Measurements from ENCODE around the gene PILRB. TPM values are rescaled to one million over a fixed set of nuclear protein-coding genes. Genes with fewer than 3 reads are reported as not detected.

Gene PILRB
- total and polyA plus RNA-seq, 2 experiments from 2014 or later, result 10.7 to 10.8 TPM

- DNase-seq, result no peak
- H3K4me1 ChIP-seq (ENCODE audit: insufficient read depth), result no peaks in the 10 kb centered on the region
- TF ChIP-seq EZH2 (IDR thresholded peaks at IDR 0.05; ENCODE audit: insufficient read depth, poor library complexity, severe bottlenecking), result no peak
- no peak for TF ChIP-seq EZH2phosphoT487 (IDR thresholded peaks at IDR 0.05; ENCODE audit: insufficient read depth, low read depth)
- no peaks in the 10 kb centered on the region for H3K36me3 ChIP-seq (ENCODE audit: low read depth)
- H2AFZ ChIP-seq, result no peak overlapping the region
- H3K9me2 ChIP-seq (ENCODE audit: insufficient read depth), result no peaks in the 10 kb centered on the region
- no peaks in the 10 kb centered on the region for H3K79me2 ChIP-seq (ENCODE audit: insufficient read depth)
- H4K20me1 ChIP-seq (ENCODE audit: insufficient read depth), result no peaks in the 10 kb centered on the region
- no peak overlapping the region for H3K27ac ChIP-seq
- in situ Hi-C loops (cut with MboI), result no loop called here
- H3K4me2 ChIP-seq (ENCODE audit: unreplicated experiment), result no peak overlapping the region
- no peaks in the 10 kb centered on the region for H3K9me3 ChIP-seq (ENCODE audit: low read depth)
- no peak overlapping the region for H3K4me3 ChIP-seq
- H3K9ac ChIP-seq, result no peak overlapping the region
- H3F3A ChIP-seq (ENCODE audit: insufficient read depth), result no peaks in the 10 kb centered on the region
- 43 to 74% methylated on average over 8 to 13 of the region's 13 CpGs for WGBS, 2 experiments (ENCODE audit: low coverage in 1 of 2, low lambda C conversion rate in 2 of 2, missing lambda C conversion rate in 2 of 2)
- peaks cover 9% of the 10 kb centered on the region; the same call in 1 of the 2 replicates for H3K27me3 ChIP-seq (replicated peaks; ENCODE audit: insufficient read depth)
These were observed 39.6 kb downstream of the PILRB start for GRCh38 chr7:100397315-100398081.

- Histone ChIP-seq H3K9ac (no peak overlapping the region), H3K36me3 (ENCODE audit: low read depth) (no peaks in the 10 kb centered on the region), H4K20me1 (ENCODE audit: insufficient read depth) (no peaks in the 10 kb centered on the region), H3K4me1 (ENCODE audit: insufficient read depth) (no peaks in the 10 kb centered on the region), H3K9me3 (ENCODE audit: low read depth) (no peaks in the 10 kb centered on the region), H3K79me2 (ENCODE audit: insufficient read depth) (no peaks in the 10 kb centered on the region), H2AFZ (no peak overlapping the region), H3F3A (ENCODE audit: insufficient read depth) (no peaks in the 10 kb centered on the region), H3K4me3 (no peak overlapping the region), H3K9me2 (ENCODE audit: insufficient read depth) (no peaks in the 10 kb centered on the region), H3K4me2 (ENCODE audit: unreplicated experiment) (no peak overlapping the region), H3K27ac (no peak overlapping the region), H3K27me3 (replicated peaks; ENCODE audit: insufficient read depth) (peaks cover 9% of the 10 kb centered on the region; the same call in 1 of the 2 replicates)
- 55 to 56% methylated on average over 2 of the region's 2 CpGs for WGBS, 2 experiments (ENCODE audit: low coverage in 1 of 2, low lambda C conversion rate in 2 of 2, missing lambda C conversion rate in 2 of 2)
- TF ChIP-seq EZH2phosphoT487 (IDR thresholded peaks at IDR 0.05; ENCODE audit: insufficient read depth, low read depth) (no peak), EZH2 (IDR thresholded peaks at IDR 0.05; ENCODE audit: insufficient read depth, poor library complexity, severe bottlenecking) (no peak)
- no peak for DNase-seq
- in situ Hi-C loops (cut with MboI), result no loop called here
These were observed 40.3 kb downstream of the PILRB start for GRCh38 chr7:100398239-100398638.

- Histone ChIP-seq H2AFZ (no peak overlapping the region), H3K9ac (no peak overlapping the region), H3K4me1 (ENCODE audit: insufficient read depth) (no peaks in the 10 kb centered on the region), H3K27ac (no peak overlapping the region), H3K9me3 (ENCODE audit: low read depth) (no peaks in the 10 kb centered on the region), H3K79me2 (ENCODE audit: insufficient read depth) (no peaks in the 10 kb centered on the region), H3F3A (ENCODE audit: insufficient read depth) (no peaks in the 10 kb centered on the region), H3K27me3 (replicated peaks; ENCODE audit: insufficient read depth) (peaks cover 9% of the 10 kb centered on the region; the same call in 1 of the 2 replicates), H3K9me2 (ENCODE audit: insufficient read depth) (no peaks in the 10 kb centered on the region), H3K36me3 (ENCODE audit: low read depth) (no peaks in the 10 kb centered on the region), H3K4me2 (ENCODE audit: unreplicated experiment) (no peak overlapping the region), H4K20me1 (ENCODE audit: insufficient read depth) (no peaks in the 10 kb centered on the region), H3K4me3 (no peak overlapping the region)
- in situ Hi-C loops (cut with MboI), result no loop called here
- TF ChIP-seq EZH2 (IDR thresholded peaks at IDR 0.05; ENCODE audit: insufficient read depth, poor library complexity, severe bottlenecking) (no peak), EZH2phosphoT487 (IDR thresholded peaks at IDR 0.05; ENCODE audit: insufficient read depth, low read depth) (no peak)
- DNase-seq, result no peak
- WGBS, 2 experiments (ENCODE audit: low coverage in 1 of 2, low lambda C conversion rate in 2 of 2, missing lambda C conversion rate in 2 of 2), result 88 to 94% methylated on average over 3 of the region's 3 CpGs
These were observed 42.1 kb downstream of the PILRB start for GRCh38 chr7:100400041-100400440.

- H3K36me3 ChIP-seq (ENCODE audit: low read depth), result no peaks in the 10 kb centered on the region
- H3K9me2 ChIP-seq (ENCODE audit: insufficient read depth), result no peaks in the 10 kb centered on the region
- no peaks in the 10 kb centered on the region for H3K9me3 ChIP-seq (ENCODE audit: low read depth)
- no peak overlapping the region for H3K27ac ChIP-seq
- TF ChIP-seq EZH2 (IDR thresholded peaks at IDR 0.05; ENCODE audit: insufficient read depth, poor library complexity, severe bottlenecking), result no peak
- TF ChIP-seq EZH2phosphoT487 (IDR thresholded peaks at IDR 0.05; ENCODE audit: insufficient read depth, low read depth), result no peak
- H3K4me3 ChIP-seq, result no peak overlapping the region
- WGBS, 2 experiments (ENCODE audit: low coverage in 1 of 2, low lambda C conversion rate in 2 of 2, missing lambda C conversion rate in 2 of 2), result 86 to 87% methylated on average over 11 of the region's 11 CpGs
- H3K9ac ChIP-seq, result no peak overlapping the region
- DNase-seq, result no peak
- no peaks in the 10 kb centered on the region for H3K4me1 ChIP-seq (ENCODE audit: insufficient read depth)
- H4K20me1 ChIP-seq (ENCODE audit: insufficient read depth), result no peaks in the 10 kb centered on the region
- in situ Hi-C loops (cut with MboI), result no loop called here
- no peaks in the 10 kb centered on the region for H3K79me2 ChIP-seq (ENCODE audit: insufficient read depth)
- 0 out of 2 replicates have a peak, but pooled peaks cover 9% of the 10 kb centered on the region for H3K27me3 ChIP-seq (replicated peaks; ENCODE audit: insufficient read depth)
- H2AFZ ChIP-seq, result no peak overlapping the region
- H3K4me2 ChIP-seq (ENCODE audit: unreplicated experiment), result no peak overlapping the region
- H3F3A ChIP-seq (ENCODE audit: insufficient read depth), result no peaks in the 10 kb centered on the region
These were observed 42.7 kb downstream of the PILRB start for GRCh38 chr7:100400656-100401055.
